Activated T-helper 1 cell treated with anti-CD3 and anti-CD28 coated beads, Interleukin-2, amount 50 U/mL, for 16 hours (primary cell): Measurements from ENCODE around the gene DCUN1D3.
"Not testable (repeated sequence)": the region's sequence is repeated elsewhere in the genome, so short reads cannot be mapped to it uniquely, and the experiment has no call there.

Source experiments
- DNase-seq, 2 donors: peaks; one replicate each; pipeline ENCODE4 v3.0.0-alpha.2; 2020; ENCODE audit warnings: low read depth in 1 of 2, low spot score in 1 of 2

The DCUN1D3 gene

GRCh38 chr16:20833086-20833485 is 67.1 kb downstream of the DCUN1D3 start:
- no peak for DNase-seq

GRCh38 chr16:20830372-20830771 is 69.8 kb downstream of the DCUN1D3 start:
- no peak for DNase-seq

GRCh38 chr16:20829536-20829935 is 70.6 kb downstream of the DCUN1D3 start:
- DNase-seq: no peak

GRCh38 chr16:20826039-20826566 is 74.1 kb downstream of the DCUN1D3 start:
- DNase-seq: no peak

- DNase-seq: no peak
These were observed 77.4 kb downstream of the DCUN1D3 start for GRCh38 chr16:20822521-20823325.

GRCh38 chr16:20821682-20822081 is 78.5 kb downstream of the DCUN1D3 start:
- no peak for DNase-seq

GRCh38 chr16:20818929-20819585 is 81.1 kb downstream of the DCUN1D3 start:
- no peak for DNase-seq

GRCh38 chr16:20814784-20815183 is 85.4 kb downstream of the DCUN1D3 start:
- DNase-seq: no peak

GRCh38 chr16:20812510-20812909 is 87.6 kb downstream of the DCUN1D3 start:
- no peak for DNase-seq

GRCh38 chr16:20811889-20812439 is 88.2 kb downstream of the DCUN1D3 start:
- no peak for DNase-seq

- no peak for DNase-seq
These were observed 92.3 kb downstream of the DCUN1D3 start for GRCh38 chr16:20807862-20808261.

- peak; percentile 52 to 62 for DNase-seq
These were observed 93.7 kb downstream of the DCUN1D3 start, which contains the start of the genes ERI2 and REXO5 for GRCh38 chr16:20806168-20807050. Gene ERI2, minus strand, starts transcription at chr16:20806472. Its CDS starts 42 bp downstream, at chr16:20806430. Gene REXO5, plus strand, starts transcription at chr16:20806527. Its CDS starts 427 bp downstream, at chr16:20806954.

GRCh38 chr16:20805684-20806167 is 94.4 kb downstream of the DCUN1D3 start:
- DNase-seq: not testable (repeated sequence)
